ENCODE measurements around the gene PVALEF.

Gene PVALEF

DNA sequence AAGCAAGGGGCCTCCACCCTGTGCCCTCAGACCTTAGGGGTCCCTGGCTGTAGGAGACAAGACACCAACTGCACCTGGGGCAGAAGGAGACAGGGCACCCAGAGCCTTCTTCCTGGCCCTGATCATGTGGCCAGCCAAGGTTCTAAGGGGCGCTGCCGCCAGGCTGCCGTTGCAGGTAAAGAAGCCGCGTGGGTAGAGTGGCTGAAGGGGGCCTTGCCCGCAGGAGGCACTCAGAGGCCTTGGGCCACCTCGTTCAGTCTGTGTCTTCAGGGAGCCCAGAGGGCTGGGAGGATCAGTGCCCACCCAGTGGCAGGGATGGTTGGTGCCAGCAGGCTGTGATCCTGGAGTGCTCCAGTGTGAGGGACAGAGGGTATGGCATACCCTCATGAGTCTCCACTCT lies 2.3 kb downstream of the PVALEF start:
- TF ChIP-seq FOXM1 (IDR thresholded peaks at IDR 0.05; ENCODE audit: borderline replicate concordance, low read depth) (no peak), ZBTB7A (IDR thresholded peaks at IDR 0.05; ENCODE audit: low read depth) (no peak), TAF1 (IDR thresholded peaks at IDR 0.05; ENCODE audit: low read depth) (no peak), NFIC (IDR thresholded peaks at IDR 0.05) (no peak), EGR1 (IDR thresholded peaks at IDR 0.05) (no peak), EP300 (IDR thresholded peaks at IDR 0.05; ENCODE audit: borderline replicate concordance) (no peak), YY1 (IDR thresholded peaks at IDR 0.05; ENCODE audit: low read depth) (no peak), TEAD4 (IDR thresholded peaks at IDR 0.05) (no peak), CEBPB (IDR thresholded peaks at IDR 0.05) (no peak), RAD21 (IDR thresholded peaks at IDR 0.05; ENCODE audit: low read depth) (no peak), TCF12 (IDR thresholded peaks at IDR 0.05; ENCODE audit: low read depth) (no peak), CREB1 (IDR thresholded peaks at IDR 0.05; ENCODE audit: low read depth) (no peak)
- TF ChIP-seq, protein P1, sequence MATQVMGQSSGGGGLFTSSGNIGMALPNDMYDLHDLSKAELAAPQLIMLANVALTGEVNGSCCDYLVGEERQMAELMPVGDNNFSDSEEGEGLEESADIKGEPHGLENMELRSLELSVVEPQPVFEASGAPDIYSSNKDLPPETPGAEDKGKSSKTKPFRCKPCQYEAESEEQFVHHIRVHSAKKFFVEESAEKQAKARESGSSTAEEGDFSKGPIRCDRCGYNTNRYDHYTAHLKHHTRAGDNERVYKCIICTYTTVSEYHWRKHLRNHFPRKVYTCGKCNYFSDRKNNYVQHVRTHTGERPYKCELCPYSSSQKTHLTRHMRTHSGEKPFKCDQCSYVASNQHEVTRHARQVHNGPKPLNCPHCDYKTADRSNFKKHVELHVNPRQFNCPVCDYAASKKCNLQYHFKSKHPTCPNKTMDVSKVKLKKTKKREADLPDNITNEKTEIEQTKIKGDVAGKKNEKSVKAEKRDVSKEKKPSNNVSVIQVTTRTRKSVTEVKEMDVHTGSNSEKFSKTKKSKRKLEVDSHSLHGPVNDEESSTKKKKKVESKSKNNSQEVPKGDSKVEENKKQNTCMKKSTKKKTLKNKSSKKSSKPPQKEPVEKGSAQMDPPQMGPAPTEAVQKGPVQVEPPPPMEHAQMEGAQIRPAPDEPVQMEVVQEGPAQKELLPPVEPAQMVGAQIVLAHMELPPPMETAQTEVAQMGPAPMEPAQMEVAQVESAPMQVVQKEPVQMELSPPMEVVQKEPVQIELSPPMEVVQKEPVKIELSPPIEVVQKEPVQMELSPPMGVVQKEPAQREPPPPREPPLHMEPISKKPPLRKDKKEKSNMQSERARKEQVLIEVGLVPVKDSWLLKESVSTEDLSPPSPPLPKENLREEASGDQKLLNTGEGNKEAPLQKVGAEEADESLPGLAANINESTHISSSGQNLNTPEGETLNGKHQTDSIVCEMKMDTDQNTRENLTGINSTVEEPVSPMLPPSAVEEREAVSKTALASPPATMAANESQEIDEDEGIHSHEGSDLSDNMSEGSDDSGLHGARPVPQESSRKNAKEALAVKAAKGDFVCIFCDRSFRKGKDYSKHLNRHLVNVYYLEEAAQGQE (IDR thresholded peaks at IDR 0.05; ENCODE audit: low read depth) = no peak
- TF ChIP-seq, protein P2, sequence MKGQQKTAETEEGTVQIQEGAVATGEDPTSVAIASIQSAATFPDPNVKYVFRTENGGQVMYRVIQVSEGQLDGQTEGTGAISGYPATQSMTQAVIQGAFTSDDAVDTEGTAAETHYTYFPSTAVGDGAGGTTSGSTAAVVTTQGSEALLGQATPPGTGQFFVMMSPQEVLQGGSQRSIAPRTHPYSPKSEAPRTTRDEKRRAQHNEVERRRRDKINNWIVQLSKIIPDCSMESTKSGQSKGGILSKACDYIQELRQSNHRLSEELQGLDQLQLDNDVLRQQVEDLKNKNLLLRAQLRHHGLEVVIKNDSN (IDR thresholded peaks at IDR 0.05) = no peak
- TF ChIP-seq, protein P3, sequence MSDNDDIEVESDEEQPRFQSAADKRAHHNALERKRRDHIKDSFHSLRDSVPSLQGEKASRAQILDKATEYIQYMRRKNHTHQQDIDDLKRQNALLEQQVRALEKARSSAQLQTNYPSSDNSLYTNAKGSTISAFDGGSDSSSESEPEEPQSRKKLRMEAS (IDR thresholded peaks at IDR 0.05) = no peak

DNA sequence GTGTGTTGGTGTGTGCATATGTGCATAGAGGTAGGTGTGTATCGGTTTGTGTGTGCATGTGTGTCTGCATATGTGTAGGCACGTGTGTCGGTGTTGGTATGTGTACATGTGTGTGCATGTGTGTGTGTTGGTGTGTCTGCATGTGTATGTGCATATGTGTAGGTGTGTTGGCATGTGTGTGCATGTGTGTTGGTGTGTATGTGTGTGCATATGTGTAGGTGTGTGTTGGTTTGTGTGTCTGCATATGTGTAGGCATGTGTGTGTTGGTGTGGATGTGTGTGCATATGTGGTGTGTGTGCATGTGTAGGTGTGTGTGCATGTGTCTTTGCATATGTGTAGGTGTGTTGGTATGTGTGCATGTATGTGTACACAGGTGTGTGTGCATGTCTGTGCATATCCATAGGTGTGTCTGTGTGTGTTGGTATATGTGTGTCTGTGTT lies 4.6 kb downstream of the PVALEF start:
- TF ChIP-seq TAF1 (IDR thresholded peaks at IDR 0.05; ENCODE audit: low read depth) = no peak
- TF ChIP-seq CEBPB (IDR thresholded peaks at IDR 0.05) = no peak
- TF ChIP-seq EP300 (IDR thresholded peaks at IDR 0.05; ENCODE audit: borderline replicate concordance) = no peak
- no peak for TF ChIP-seq TEAD4 (IDR thresholded peaks at IDR 0.05)
- TF ChIP-seq, protein P1 (IDR thresholded peaks at IDR 0.05; ENCODE audit: low read depth) = no peak
- TF ChIP-seq, protein P2 (IDR thresholded peaks at IDR 0.05) = no peak
- TF ChIP-seq EGR1 (IDR thresholded peaks at IDR 0.05) = no peak
- TF ChIP-seq RAD21 (IDR thresholded peaks at IDR 0.05; ENCODE audit: low read depth) = no peak
- no peak for TF ChIP-seq CREB1 (IDR thresholded peaks at IDR 0.05; ENCODE audit: low read depth)
- no peak for TF ChIP-seq NFIC (IDR thresholded peaks at IDR 0.05)
- TF ChIP-seq TCF12 (IDR thresholded peaks at IDR 0.05; ENCODE audit: low read depth) = no peak
- TF ChIP-seq, protein P3 (IDR thresholded peaks at IDR 0.05) = no peak

DNA sequence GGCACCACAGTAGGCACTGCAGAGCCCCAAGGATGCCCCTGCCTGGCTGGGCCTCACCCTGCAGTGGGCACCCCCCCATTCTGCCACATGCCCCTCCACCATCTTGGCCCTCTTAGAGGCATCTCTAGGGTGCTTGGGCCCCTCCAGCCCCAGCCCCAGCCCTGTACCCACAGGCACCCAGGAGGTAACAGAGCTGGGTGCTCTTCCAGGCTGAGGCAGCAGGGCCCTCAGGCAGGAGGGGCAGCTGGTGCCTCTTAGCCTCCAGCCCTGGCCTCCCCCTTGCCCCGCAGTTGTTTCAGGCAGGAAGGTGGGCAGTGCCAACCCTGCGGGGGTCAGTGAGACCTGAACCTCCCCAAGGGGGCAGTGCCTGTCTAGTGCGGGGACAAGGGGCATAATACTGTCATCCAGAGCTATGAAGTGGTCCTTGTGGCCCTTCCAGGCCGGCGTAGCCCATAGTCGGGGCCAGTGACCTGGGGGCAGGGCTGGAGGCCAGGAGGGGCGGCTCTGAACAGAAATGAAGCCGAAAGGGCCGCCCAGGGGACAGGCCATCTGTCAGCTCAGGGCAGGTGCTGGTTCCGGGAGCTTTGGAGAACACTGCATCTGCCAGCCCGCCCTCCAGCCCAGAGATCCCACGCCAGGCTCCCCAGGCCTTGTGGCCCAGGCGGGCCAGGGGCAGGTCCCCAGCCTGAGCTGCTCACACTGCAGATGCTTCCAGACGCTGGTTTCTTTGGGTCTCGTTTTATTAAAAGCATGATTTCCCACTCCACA lies 5.6 kb downstream of the PVALEF start:
- TF ChIP-seq RAD21 (IDR thresholded peaks at IDR 0.05; ENCODE audit: low read depth) (no peak), FOXM1 (IDR thresholded peaks at IDR 0.05; ENCODE audit: borderline replicate concordance, low read depth) (no peak), TEAD4 (IDR thresholded peaks at IDR 0.05) (no peak), ZBTB7A (IDR thresholded peaks at IDR 0.05; ENCODE audit: low read depth) (no peak), NFIC (IDR thresholded peaks at IDR 0.05) (no peak), EGR1 (IDR thresholded peaks at IDR 0.05) (no peak)

DNA sequence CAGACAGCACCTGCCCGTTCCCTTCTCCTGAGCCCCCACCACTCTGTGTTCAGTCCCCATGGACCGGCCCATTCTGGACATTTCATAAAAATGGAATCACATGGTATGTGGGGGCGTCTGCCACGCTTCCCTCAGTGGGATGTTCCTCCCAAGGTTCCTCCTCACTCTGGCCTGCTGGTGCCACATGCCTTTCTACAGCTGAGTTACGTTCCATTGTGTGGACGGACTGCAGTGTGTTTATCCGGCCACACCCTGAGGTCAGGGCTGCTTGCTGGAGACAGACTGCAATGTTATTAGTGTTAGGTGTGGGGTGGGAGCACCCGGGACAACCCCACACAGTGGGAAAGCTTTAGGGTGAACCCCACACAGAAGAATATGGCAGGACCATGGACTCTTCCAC lies 6.6 kb downstream of the PVALEF start:
- TF ChIP-seq TAF1 (IDR thresholded peaks at IDR 0.05; ENCODE audit: low read depth) (no peak), CEBPB (IDR thresholded peaks at IDR 0.05) (no peak), RAD21 (IDR thresholded peaks at IDR 0.05; ENCODE audit: low read depth) (no peak), NFIC (IDR thresholded peaks at IDR 0.05) (no peak), FOXM1 (IDR thresholded peaks at IDR 0.05; ENCODE audit: borderline replicate concordance, low read depth) (no peak), EGR1 (IDR thresholded peaks at IDR 0.05) (no peak), EP300 (IDR thresholded peaks at IDR 0.05; ENCODE audit: borderline replicate concordance) (no peak), CREB1 (IDR thresholded peaks at IDR 0.05; ENCODE audit: low read depth) (no peak), TEAD4 (IDR thresholded peaks at IDR 0.05) (no peak), ZBTB7A (IDR thresholded peaks at IDR 0.05; ENCODE audit: low read depth) (no peak), TCF12 (IDR thresholded peaks at IDR 0.05; ENCODE audit: low read depth) (no peak), YY1 (IDR thresholded peaks at IDR 0.05; ENCODE audit: low read depth) (no peak)
- TF ChIP-seq, protein P3 (IDR thresholded peaks at IDR 0.05) = no peak
- TF ChIP-seq, protein P2 (IDR thresholded peaks at IDR 0.05) = no peak
- TF ChIP-seq, protein P1 (IDR thresholded peaks at IDR 0.05; ENCODE audit: low read depth) = no peak

All from Ishikawa (cell line).